Measurements from ENCODE around the gene EPB41L3. TPM values are rescaled to one million over a fixed set of nuclear protein-coding genes. Genes with fewer than 3 reads are reported as not detected.

The EPB41L3 gene
- total and polyA plus RNA-seq, 10 of the 15 experiments (the other 5 are each of a cell fraction or from before 2014, with no cell fraction given): 0.11 to 0.69 (median 0.23) TPM; not detected in 6

DNA sequence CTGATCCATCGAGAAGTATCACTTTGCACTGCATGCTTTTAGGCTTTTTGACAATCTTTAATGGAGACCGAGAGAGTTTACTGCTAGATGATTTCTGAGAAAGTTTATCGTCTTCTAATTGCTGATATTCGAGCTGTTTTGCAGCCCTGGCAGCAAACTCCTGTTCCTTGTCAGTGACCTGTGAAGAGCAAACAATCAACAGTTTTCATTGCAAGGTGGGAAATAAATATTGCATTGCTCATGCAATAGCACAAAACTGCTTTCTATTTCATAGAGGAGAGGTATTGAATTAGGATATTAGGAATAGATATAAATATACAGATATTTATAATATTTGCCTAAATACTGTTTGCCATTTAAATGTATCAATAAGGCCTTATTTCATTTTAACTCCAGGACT, 65.5 kb downstream of the EPB41L3 start:
- CTCF ChIA-PET: no interaction called here
- RAD21 ChIA-PET (ENCODE audit: unreplicated experiment): no interaction called here
- no peak overlapping the region for H3K27ac ChIP-seq (ENCODE audit: control insufficient read depth, insufficient read depth)
- in situ Hi-C loops (cut with MboI): no loop called here
- H3K9ac ChIP-seq (ENCODE audit: control insufficient read depth, insufficient read depth, low read length): no peak overlapping the region
- H4K20me1 ChIP-seq (ENCODE audit: control insufficient read depth, insufficient read depth): no peaks in the 10 kb centered on the region
- H3K4me1 ChIP-seq (ENCODE audit: control insufficient read depth, insufficient read depth, low read length): no peaks in the 10 kb centered on the region
- H3K4me3 ChIP-seq: no peak overlapping the region
- no peaks in the 10 kb centered on the region; a peak in 1 of 4 replicates for H3K27me3 ChIP-seq (replicated peaks in 1 of 2; ENCODE audit: control insufficient read depth in 2 of 2, insufficient read depth in 2 of 2, low read length in 1 of 2)
- TF ChIP-seq, protein P1, sequence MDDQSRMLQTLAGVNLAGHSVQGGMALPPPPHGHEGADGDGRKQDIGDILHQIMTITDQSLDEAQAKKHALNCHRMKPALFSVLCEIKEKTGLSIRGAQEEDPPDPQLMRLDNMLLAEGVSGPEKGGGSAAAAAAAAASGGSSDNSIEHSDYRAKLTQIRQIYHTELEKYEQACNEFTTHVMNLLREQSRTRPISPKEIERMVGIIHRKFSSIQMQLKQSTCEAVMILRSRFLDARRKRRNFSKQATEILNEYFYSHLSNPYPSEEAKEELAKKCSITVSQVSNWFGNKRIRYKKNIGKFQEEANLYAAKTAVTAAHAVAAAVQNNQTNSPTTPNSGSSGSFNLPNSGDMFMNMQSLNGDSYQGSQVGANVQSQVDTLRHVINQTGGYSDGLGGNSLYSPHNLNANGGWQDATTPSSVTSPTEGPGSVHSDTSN (IDR thresholded peaks at IDR 0.05; ENCODE audit: insufficient replicate concordance, low read depth, low read length): no peak
- no peak for TF ChIP-seq POLR2AphosphoS5 (IDR thresholded peaks at IDR 0.05; ENCODE audit: low read length)
- no peak for TF ChIP-seq NR2C1 (IDR thresholded peaks at IDR 0.05)
- no peak for TF ChIP-seq CBX3 (IDR thresholded peaks at IDR 0.05; ENCODE audit: borderline replicate concordance, low read depth)
- TF ChIP-seq YY1 (IDR thresholded peaks at IDR 0.05; ENCODE audit: low read depth, low read length): no peak
- TF ChIP-seq ETV6 (conservative IDR thresholded peaks at IDR 0.05 in 1 of 2, IDR thresholded peaks at IDR 0.05 in 1 of 2; ENCODE audit: borderline replicate concordance in 1 of 2, low read depth in 1 of 2): no peak
- TF ChIP-seq CHD2 (IDR thresholded peaks at IDR 0.05; ENCODE audit: borderline replicate concordance, low read depth, low read length): no peak
- TF ChIP-seq POLR2AphosphoS2 (IDR thresholded peaks at IDR 0.05; ENCODE audit: low read depth, low read length): no peak
- TF ChIP-seq, protein P2, sequence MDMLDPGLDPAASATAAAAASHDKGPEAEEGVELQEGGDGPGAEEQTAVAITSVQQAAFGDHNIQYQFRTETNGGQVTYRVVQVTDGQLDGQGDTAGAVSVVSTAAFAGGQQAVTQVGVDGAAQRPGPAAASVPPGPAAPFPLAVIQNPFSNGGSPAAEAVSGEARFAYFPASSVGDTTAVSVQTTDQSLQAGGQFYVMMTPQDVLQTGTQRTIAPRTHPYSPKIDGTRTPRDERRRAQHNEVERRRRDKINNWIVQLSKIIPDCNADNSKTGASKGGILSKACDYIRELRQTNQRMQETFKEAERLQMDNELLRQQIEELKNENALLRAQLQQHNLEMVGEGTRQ (IDR thresholded peaks at IDR 0.05; ENCODE audit: borderline replicate concordance, low read depth, low read length): no peak
- no peak for TF ChIP-seq MEF2A (IDR thresholded peaks at IDR 0.05; ENCODE audit: insufficient read depth, low read depth, low read length)
- no peak for TF ChIP-seq KLF5 (IDR thresholded peaks at IDR 0.05; ENCODE audit: partially characterized antibody)
- no peak for TF ChIP-seq CREB1 (IDR thresholded peaks at IDR 0.05; ENCODE audit: low read depth)
- no peak for TF ChIP-seq BRCA1 (IDR thresholded peaks at IDR 0.05; ENCODE audit: low read depth, low read length)
- TF ChIP-seq, protein P3, sequence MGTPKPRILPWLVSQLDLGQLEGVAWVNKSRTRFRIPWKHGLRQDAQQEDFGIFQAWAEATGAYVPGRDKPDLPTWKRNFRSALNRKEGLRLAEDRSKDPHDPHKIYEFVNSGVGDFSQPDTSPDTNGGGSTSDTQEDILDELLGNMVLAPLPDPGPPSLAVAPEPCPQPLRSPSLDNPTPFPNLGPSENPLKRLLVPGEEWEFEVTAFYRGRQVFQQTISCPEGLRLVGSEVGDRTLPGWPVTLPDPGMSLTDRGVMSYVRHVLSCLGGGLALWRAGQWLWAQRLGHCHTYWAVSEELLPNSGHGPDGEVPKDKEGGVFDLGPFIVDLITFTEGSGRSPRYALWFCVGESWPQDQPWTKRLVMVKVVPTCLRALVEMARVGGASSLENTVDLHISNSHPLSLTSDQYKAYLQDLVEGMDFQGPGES (IDR thresholded peaks at IDR 0.05): no peak
- TF ChIP-seq FOS (IDR thresholded peaks at IDR 0.05; ENCODE audit: borderline replicate concordance, extremely low read depth, insufficient read length): no peak
- TF ChIP-seq, protein P4, sequence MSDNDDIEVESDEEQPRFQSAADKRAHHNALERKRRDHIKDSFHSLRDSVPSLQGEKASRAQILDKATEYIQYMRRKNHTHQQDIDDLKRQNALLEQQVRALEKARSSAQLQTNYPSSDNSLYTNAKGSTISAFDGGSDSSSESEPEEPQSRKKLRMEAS (IDR thresholded peaks at IDR 0.05; ENCODE audit: low read depth, low read length): no peak
- TF ChIP-seq SP1 (IDR thresholded peaks at IDR 0.05; ENCODE audit: low read depth, low read length): no peak
- TF ChIP-seq MYC (IDR thresholded peaks at IDR 0.05; ENCODE audit: insufficient read depth, insufficient read length, insufficient replicate concordance, low read length, severe bottlenecking): no peak
- TF ChIP-seq, protein P5, sequence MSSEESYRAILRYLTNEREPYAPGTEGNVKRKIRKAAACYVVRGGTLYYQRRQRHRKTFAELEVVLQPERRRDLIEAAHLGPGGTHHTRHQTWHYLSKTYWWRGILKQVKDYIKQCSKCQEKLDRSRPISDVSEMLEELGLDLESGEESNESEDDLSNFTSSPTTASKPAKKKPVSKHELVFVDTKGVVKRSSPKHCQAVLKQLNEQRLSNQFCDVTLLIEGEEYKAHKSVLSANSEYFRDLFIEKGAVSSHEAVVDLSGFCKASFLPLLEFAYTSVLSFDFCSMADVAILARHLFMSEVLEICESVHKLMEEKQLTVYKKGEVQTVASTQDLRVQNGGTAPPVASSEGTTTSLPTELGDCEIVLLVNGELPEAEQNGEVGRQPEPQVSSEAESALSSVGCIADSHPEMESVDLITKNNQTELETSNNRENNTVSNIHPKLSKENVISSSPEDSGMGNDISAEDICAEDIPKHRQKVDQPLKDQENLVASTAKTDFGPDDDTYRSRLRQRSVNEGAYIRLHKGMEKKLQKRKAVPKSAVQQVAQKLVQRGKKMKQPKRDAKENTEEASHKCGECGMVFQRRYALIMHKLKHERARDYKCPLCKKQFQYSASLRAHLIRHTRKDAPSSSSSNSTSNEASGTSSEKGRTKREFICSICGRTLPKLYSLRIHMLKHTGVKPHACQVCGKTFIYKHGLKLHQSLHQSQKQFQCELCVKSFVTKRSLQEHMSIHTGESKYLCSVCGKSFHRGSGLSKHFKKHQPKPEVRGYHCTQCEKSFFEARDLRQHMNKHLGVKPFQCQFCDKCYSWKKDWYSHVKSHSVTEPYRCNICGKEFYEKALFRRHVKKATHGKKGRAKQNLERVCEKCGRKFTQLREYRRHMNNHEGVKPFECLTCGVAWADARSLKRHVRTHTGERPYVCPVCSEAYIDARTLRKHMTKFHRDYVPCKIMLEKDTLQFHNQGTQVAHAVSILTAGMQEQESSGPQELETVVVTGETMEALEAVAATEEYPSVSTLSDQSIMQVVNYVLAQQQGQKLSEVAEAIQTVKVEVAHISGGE (CRISPR knock-in tag; IDR thresholded peaks at IDR 0.05): no peak
- FAIRE-seq (no peak), DNase-seq (ENCODE audit: low read depth, low spot score) (no peak), ATAC-seq (no peak)
- POLR2A ChIA-PET: no interaction called here
- no TSS peak for BruUV-seq (replicated peaks)
- H3K79me2 ChIP-seq (ENCODE audit: control insufficient read depth, insufficient read depth, low read length): no peaks in the 10 kb centered on the region
- no peaks in the 10 kb centered on the region for H3K9me3 ChIP-seq (replicated peaks; ENCODE audit: control insufficient read depth, insufficient read depth, low read length)
- H2AFZ ChIP-seq (ENCODE audit: control insufficient read depth, low read depth, low read length): no peak overlapping the region
- no peak overlapping the region for H3K4me2 ChIP-seq (ENCODE audit: control insufficient read depth, insufficient read depth)
- WGBS (ENCODE audit: insufficient coverage, insufficient replicate concordance, low lambda C conversion rate, missing lambda C conversion rate): 17% methylated on average over 4 of the region's 4 CpGs
- SMC1A ChIA-PET (ENCODE audit: uncharacterized antibody, unreplicated experiment): interaction anchor here (0.6 to 1.1 kb wide), 2 partner anchors 21 to 1089 kb away, joined by 3 read pairs; no protein-coding TSS in a partner anchor
- intact Hi-C loops (cut with micrococcal nuclease; ENCODE audit: unreplicated experiment): no loop called here
- no peaks in the 10 kb centered on the region for H3K36me3 ChIP-seq (ENCODE audit: control insufficient read depth in 2 of 2, insufficient read depth in 2 of 2, low read length in 1 of 2)

Measured in GM12878 (cell line).